UCSD-AML1 (cell line): ENCODE data around the gene EMC9.

Experiments
- DNase-seq: peaks from one replicate; lab custom pipeline; 2025; ENCODE audit not compliant: unreplicated experiment; lab: John Stamatoyannopoulos, UW

The EMC9 gene

GRCh38 chr14:24141097-24141880, at the start of gene EMC9:
EMC9 (minus strand) TSS chr14:24141591; CDS start chr14:24141304, 287 bp downstream.
- peak; percentile 99 for DNase-seq

DNA sequence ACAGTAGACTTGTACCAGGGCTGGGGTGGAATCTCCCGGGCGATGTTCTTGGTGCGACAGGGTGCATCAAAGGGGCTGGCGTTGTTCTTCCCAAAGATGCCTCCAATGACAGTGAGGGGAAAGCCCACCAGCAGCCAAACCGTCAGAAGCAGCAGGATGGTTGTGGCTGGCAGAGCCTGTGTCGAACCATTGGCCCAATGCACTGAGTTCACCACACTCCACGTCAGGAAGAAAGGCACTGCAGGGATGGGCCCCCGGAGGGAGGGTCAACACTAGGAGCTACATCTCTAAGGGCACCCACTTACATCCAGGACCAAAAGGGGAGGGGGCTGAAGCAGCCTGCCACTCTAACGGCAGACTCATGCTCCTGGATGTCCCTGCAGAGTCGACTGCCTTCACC, 49.0 kb upstream of the EMC9 start:
- DNase-seq: no peak

- no peak for DNase-seq
These were observed 48.1 kb upstream of the EMC9 start for GRCh38 chr14:24189460-24189859.

DNA sequence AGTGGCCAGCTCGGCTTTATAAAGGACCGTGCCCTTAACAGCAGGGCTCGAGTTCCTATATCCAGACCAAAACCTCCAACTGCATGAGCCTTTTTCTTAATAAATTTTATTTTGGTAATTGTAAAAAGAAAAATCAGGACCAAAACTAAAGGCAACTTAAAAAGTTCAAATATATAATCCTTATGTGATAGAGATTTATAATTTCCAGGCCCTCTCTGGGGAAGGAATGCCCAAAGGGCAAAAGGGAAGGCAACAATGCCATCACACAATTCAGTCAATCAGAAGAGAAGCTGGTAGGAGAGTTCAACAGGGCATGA, 47.6 kb upstream of the EMC9 start:
- no peak for DNase-seq

- DNase-seq: peak; percentile 94
These were observed 47.1 kb upstream of the EMC9 start, which contains the start of gene IPO4 for GRCh38 chr14:24188251-24189058. IPO4 (minus strand) TSS chr14:24188816; CDS start chr14:24188787, 29 bp downstream.

DNA sequence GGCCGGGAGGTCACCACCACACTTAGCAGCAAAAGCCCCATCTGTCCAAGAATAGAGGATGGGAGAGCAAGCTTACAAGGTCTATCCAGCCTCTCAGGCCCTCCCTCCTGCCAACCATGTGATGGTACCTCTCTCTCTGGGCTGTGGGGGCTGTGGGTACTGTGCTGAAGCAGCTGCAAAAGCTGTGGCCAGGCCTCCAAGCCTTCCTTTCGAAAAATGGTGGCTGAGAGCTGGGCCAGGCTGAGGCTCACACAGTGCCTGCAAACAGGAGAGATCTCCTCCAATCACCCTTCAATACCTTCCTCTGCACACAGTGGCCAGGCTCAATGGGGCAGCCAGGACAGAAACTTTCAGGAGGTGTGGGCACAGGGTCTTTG, 46.1 kb upstream of the EMC9 start:
- DNase-seq: no peak

GRCh38 chr14:24186831-24187538, 45.6 kb upstream of the EMC9 start:
- no peak for DNase-seq

DNA sequence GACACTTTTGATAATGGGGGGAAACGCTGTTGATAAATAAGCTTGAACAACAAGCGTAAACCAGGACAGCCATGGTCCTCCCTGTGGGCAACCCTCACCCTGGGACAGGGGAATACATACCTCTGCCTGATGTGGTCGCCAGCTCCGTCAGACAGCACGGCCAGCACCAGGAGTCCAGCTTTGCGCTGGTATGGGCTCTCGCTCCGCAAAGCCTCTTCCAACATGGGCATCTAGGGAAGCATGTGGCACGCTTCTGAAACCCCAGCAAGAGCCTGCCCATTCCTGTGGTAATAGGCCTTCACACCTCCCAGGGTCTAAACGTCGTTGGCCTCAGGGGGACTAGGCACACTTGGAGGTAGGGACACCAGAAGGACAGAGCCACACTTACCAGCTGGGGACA, 44.4 kb upstream of the EMC9 start:
- no peak for DNase-seq

DNA sequence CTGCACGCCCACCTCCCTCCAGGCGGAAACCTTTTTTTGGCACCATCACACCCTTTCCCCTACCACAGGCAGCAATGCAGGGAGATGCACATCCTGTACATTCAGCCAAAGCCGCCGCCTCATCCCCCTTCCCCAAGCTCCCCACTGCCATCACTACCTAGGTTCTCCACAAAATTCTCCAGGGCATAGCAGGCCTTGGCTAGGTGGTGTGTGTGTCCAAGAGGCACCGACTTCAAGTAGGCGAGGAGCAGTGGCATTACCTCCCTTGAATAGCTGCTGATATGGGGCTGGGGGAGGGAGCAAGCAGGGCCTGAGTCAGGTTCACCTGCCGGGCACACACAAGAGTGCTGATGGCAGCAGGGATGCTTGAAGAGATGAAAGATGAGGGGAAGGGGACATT, 43.6 kb upstream of the EMC9 start:
- no peak for DNase-seq

- no peak for DNase-seq
These were observed 42.9 kb upstream of the EMC9 start for GRCh38 chr14:24184104-24184970.

- no peak for DNase-seq
These were observed 41.7 kb upstream of the EMC9 start for GRCh38 chr14:24183014-24183481.

- DNase-seq: no peak
These were observed 40.9 kb upstream of the EMC9 start for GRCh38 chr14:24182110-24182882.

DNA sequence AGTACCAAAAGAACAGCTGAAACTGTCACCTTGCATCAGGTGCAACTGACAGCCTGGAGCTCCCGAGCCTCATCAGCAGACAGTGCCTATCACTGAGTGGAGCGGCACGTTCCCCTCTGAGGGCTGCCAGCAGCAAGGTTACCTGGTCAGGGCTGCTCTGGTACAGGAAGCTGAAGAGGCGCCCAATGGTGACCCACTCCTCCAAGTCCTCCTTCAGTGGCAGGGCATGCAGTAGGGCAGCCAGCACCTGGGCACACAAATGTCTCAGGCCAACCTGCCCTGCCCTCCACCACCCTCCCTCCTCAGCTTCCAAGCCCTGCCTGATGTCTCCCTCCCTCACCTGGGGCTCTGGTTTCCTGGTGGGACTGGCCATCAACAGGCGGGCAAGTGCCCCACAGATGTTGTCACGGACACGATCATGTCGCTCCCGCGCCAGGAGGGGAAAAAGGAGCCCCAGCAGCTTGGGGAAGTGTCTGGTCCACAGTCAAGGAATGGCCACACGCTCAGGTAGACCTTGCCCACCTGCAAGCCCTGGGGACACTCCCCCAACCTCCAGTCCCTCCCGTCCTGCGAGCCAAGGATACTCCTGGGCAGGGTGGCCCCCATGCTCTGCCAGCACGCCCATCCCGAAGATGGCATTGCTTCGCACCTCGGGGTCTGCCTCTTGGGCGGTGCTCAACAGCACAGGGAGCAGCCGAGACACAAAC, 40.1 kb upstream of the EMC9 start:
- no peak for DNase-seq

GRCh38 chr14:24179961-24180796, 38.8 kb upstream of the EMC9 start:
- DNase-seq: no peak

DNA sequence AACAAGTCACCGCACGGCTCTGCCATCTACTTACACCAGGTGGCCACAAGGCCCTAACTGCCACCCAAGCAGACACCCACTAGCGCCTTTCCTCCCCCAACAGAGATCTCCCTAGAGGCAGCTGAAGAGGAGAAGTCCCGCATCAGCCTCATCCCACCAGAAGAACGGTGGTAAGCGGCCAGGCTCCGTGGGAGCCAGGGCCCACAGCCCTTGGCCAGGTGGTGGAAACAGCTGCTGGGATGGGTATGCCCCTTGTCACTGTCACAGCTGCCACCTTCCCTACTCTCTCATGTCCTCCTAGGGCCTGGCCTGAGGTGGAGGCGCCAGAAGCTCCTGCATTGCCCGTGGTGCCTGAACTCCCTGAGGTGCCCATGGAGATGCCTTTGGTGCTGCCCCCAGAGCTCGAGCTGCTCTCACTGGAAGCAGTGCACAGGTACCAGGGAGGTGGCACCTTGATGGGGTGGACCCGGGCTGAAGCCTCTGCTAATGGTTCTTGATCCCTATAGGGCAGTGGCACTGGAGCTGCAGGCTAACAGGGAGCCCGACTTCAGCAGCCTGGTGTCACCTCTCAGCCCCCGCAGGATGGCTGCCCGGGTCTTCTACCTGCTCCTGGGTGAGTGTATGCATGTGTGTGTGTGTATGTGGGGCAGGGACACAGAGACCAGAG, 38.0 kb upstream of the EMC9 start:
- DNase-seq: no peak

GRCh38 chr14:24178399-24179178, 37.2 kb upstream of the EMC9 start:
- DNase-seq: no peak

GRCh38 chr14:24177891-24178290, 36.5 kb upstream of the EMC9 start:
- no peak for DNase-seq
